H1 (cell line): ENCODE results near the gene ASCL2. TPM values are rescaled to one million over a fixed set of nuclear protein-coding genes. Genes with fewer than 3 reads are reported as not detected.

ENCODE experiments used
- CTCF ChIA-PET: fragments of 300-600 bp; sonication (Branson Sonifier 250); formaldehyde crosslinking; loops from one replicate; lab custom pipeline; 2021; ENCODE audit not compliant: partially characterized antibody; lab: Charles Lee
- POLR2A ChIA-PET: fragments of 300-600 bp; sonication (Branson Sonifier 250); formaldehyde crosslinking; loops from one replicate; lab custom pipeline; 2021; ENCODE audit warnings: inconsistent platforms; ENCODE audit not compliant: partially characterized antibody; lab: Charles Lee
- DNase-seq, 2 experiments: peaks; one replicate each; pipeline versions ENCODE4 v3.0.0 to v3.0.0-alpha.2; 2010 to 2022; ENCODE audit warnings: low spot score in 2 of 2, low read depth in 1 of 2, mixed read lengths in 1 of 2
- FAIRE-seq: peaks from 2 replicates; lab custom pipeline; 2011; peaks lifted over from hg19 to GRCh38; lab: Jason Lieb, UNC
- H2AFZ ChIP-seq: 2 replicates; pipeline ENCODE4 v1.8.1; 2012; ENCODE audit warnings: low read length, inconsistent platforms
- H2AK5ac ChIP-seq: 2 replicates; pipeline ENCODE4 v1.6.1; 2013; ENCODE audit warnings: low read depth, low read length
- H2BK120ac ChIP-seq: replicated peaks from 2 replicates; pipeline ENCODE3; 2013; ENCODE audit warnings: low read depth, low read length, inconsistent platforms
- H2BK12ac ChIP-seq: 2 replicates; pipeline ENCODE4 v1.6.1; 2013; ENCODE audit warnings: low read depth, low read length
- H2BK15ac ChIP-seq: 2 replicates; pipeline ENCODE4 v1.6.1; 2013; ENCODE audit warnings: low read length
- H2BK20ac ChIP-seq: 2 replicates; pipeline ENCODE4 v1.6.1; 2013; ENCODE audit warnings: low read length
- H2BK5ac ChIP-seq: 2 replicates; pipeline ENCODE4 v1.6.1; 2013; ENCODE audit warnings: low read depth, low read length
- H3K14ac ChIP-seq: 2 replicates; pipeline ENCODE4 v1.6.1; 2013; ENCODE audit warnings: inconsistent platforms; ENCODE audit not compliant: insufficient read length
- H3K18ac ChIP-seq: 2 replicates; pipeline ENCODE4 v1.6.1; 2013; ENCODE audit warnings: low read length; ENCODE audit errors: extremely low read depth
- H3K23ac ChIP-seq: 2 replicates; pipeline ENCODE4 v1.6.1; 2013; ENCODE audit warnings: inconsistent platforms; ENCODE audit not compliant: insufficient read length
- H3K23me2 ChIP-seq: 2 replicates; pipeline ENCODE4 v1.6.1; 2013; ENCODE audit warnings: low read depth, low read length
- H3K27ac ChIP-seq: 2 replicates; pipeline ENCODE4 v1.6.1; 2011; ENCODE audit warnings: low read depth, low read length, inconsistent platforms
- H3K27me3 ChIP-seq, 4 experiments: replicated peaks in 1 of 4; 1 replicate in 1 of 4; 2 replicates in 3 of 4; pipeline versions ENCODE4 v1.6.1 to v1.8.1; 2011 to 2013; ENCODE audit warnings: low read length in 3 of 4, mild to moderate bottlenecking in 3 of 4, inconsistent platforms in 2 of 4, mixed read lengths in 2 of 4, moderate library complexity in 1 of 4; ENCODE audit not compliant: control insufficient read depth in 3 of 4, insufficient read depth in 3 of 4; ENCODE audit errors: extremely low read depth in 1 of 4
- H3K36me3 ChIP-seq, 4 experiments: 2 replicates each; pipeline versions ENCODE4 v1.6.1 to v1.8.1; 2011 to 2013; ENCODE audit warnings: mild to moderate bottlenecking in 4 of 4, low read length in 3 of 4, moderate library complexity in 2 of 4, control low read depth in 1 of 4, inconsistent platforms in 1 of 4; ENCODE audit not compliant: insufficient read depth in 4 of 4, control insufficient read depth in 2 of 4
- H3K4ac ChIP-seq: replicated peaks from 2 replicates; pipeline ENCODE3; 2013; ENCODE audit warnings: low read length, low read depth, mixed read lengths, inconsistent platforms; ENCODE audit not compliant: insufficient read length
- H3K4me1 ChIP-seq, 4 experiments: replicated peaks in 1 of 4; 1 replicate in 1 of 4; 2 replicates in 3 of 4; pipeline versions ENCODE4 v1.6.1 to v1.8.1; 2011 to 2013; ENCODE audit warnings: low read length in 3 of 4, inconsistent platforms in 2 of 4, mixed read lengths in 1 of 4; ENCODE audit not compliant: insufficient read depth in 4 of 4, control insufficient read depth in 3 of 4
- H3K4me2 ChIP-seq, 2 experiments: 2 replicates each; pipeline versions ENCODE4 v1.6.1 to v1.8.1; 2011 to 2013; ENCODE audit warnings: low read depth in 2 of 2, low read length in 2 of 2, control low read depth in 1 of 2, inconsistent platforms in 1 of 2, mild to moderate bottlenecking in 1 of 2; ENCODE audit not compliant: insufficient read depth in 1 of 2
- H3K4me3 ChIP-seq, 4 experiments: fragments of 200-600, 300-600 bp in 1 of 4; sonication (generic), shearing (Covaris generic), sonication (Bioruptor Twin) in 1 of 4; 2 replicates each; pipeline versions ENCODE4 v1.5.1 to v1.8.1; 2011 to 2016; ENCODE audit warnings: low read length in 4 of 4, low read depth in 3 of 4, control low read depth in 2 of 4, inconsistent platforms in 2 of 4, mild to moderate bottlenecking in 2 of 4, mixed read lengths in 1 of 4, moderate library complexity in 1 of 4; ENCODE audit not compliant: insufficient read depth in 2 of 4; ENCODE audit errors: extremely low read depth in 1 of 4
- H3K56ac ChIP-seq: replicated peaks from 2 replicates; pipeline ENCODE3; 2013; ENCODE audit warnings: low read depth, mild to moderate bottlenecking, mixed read lengths, low read length, inconsistent platforms; ENCODE audit not compliant: insufficient read length
- H3K79me1 ChIP-seq: 2 replicates; pipeline ENCODE4 v1.6.1; 2013; ENCODE audit warnings: low read depth, low read length, control low read depth
- H3K79me2 ChIP-seq, 2 experiments: 2 replicates each; pipeline versions ENCODE4 v1.6.1 to v1.8.1; 2012 to 2013; ENCODE audit warnings: low read length in 2 of 2, mild to moderate bottlenecking in 2 of 2, inconsistent platforms in 1 of 2; ENCODE audit not compliant: insufficient read depth in 2 of 2, control insufficient read depth in 1 of 2
- H3K9ac ChIP-seq, 4 experiments: replicated peaks in 1 of 4; 1 replicate in 1 of 4; 2 replicates in 3 of 4; pipeline versions ENCODE4 v1.6.1 to v1.8.1; 2011 to 2013; ENCODE audit warnings: low read depth in 3 of 4, low read length in 3 of 4, control low read depth in 2 of 4, mild to moderate bottlenecking in 2 of 4, moderate library complexity in 2 of 4, inconsistent platforms in 1 of 4; ENCODE audit errors: extremely low read depth in 1 of 4
- H3K9me3 ChIP-seq, 2 experiments: 2 replicates each; pipeline versions ENCODE4 v1.6.1 to v1.8.1; 2012 to 2013; ENCODE audit warnings: mild to moderate bottlenecking in 2 of 2, moderate library complexity in 2 of 2, control low read depth in 1 of 2, inconsistent platforms in 1 of 2, low read depth in 1 of 2, low read length in 1 of 2, mixed read lengths in 1 of 2; ENCODE audit not compliant: insufficient read depth in 2 of 2
- H4K20me1 ChIP-seq, 2 experiments: replicated peaks in 1 of 2; 2 replicates each; pipeline versions ENCODE3 to v1.8.1; 2011 to 2013; ENCODE audit warnings: inconsistent platforms in 2 of 2, low read length in 2 of 2, mild to moderate bottlenecking in 1 of 2; ENCODE audit not compliant: insufficient read depth in 2 of 2, control insufficient read depth in 1 of 2
- H4K5ac ChIP-seq: 2 replicates; pipeline ENCODE4 v1.6.1; 2013; ENCODE audit warnings: low read length, low read depth, mixed read lengths, inconsistent platforms; ENCODE audit not compliant: insufficient read length
- H4K8ac ChIP-seq: 2 replicates; pipeline ENCODE4 v1.8.0; 2013; ENCODE audit warnings: mild to moderate bottlenecking, moderate library complexity, low read length, inconsistent platforms; ENCODE audit not compliant: insufficient read depth; ENCODE audit errors: extremely low read depth
- H4K91ac ChIP-seq: replicated peaks from 2 replicates; pipeline ENCODE3; 2013; ENCODE audit warnings: low read length, mixed read lengths, inconsistent platforms; ENCODE audit not compliant: insufficient read length
- ATF2 ChIP-seq: IDR thresholded peaks from 2 replicates; pipeline ENCODE4 v1.6.1; 2012; ENCODE audit warnings: low read length, inconsistent platforms
- BACH1 ChIP-seq: IDR thresholded peaks from 2 replicates; pipeline ENCODE4 v1.6.1; 2012; ENCODE audit warnings: low read length, improper control_type of control experiment
- BCL11A ChIP-seq, 2 experiments: IDR thresholded peaks; one replicate each; pipeline ENCODE4 v1.6.1; 2011; ENCODE audit warnings: low read depth in 2 of 2, low read length in 2 of 2, mild to moderate bottlenecking in 2 of 2
- CBX8 ChIP-seq: fragments of 300-800, 300-1000 bp; sonication (generic); IDR thresholded peaks from 2 replicates; pipeline ENCODE4 v1.7.1; 2016; ENCODE audit warnings: low read depth, low read length, borderline replicate concordance
- GABPA ChIP-seq: IDR thresholded peaks from 2 replicates; pipeline ENCODE4 v1.6.1; 2011; ENCODE audit warnings: mild to moderate bottlenecking, low read length, moderate library complexity, borderline replicate concordance; ENCODE audit not compliant: insufficient read depth
- GTF2F1 ChIP-seq: IDR thresholded peaks from 2 replicates; pipeline ENCODE4 v1.6.1; 2012; ENCODE audit warnings: low read depth, low read length, improper control_type of control experiment, borderline replicate concordance
- JUN ChIP-seq: IDR thresholded peaks from 2 replicates; pipeline ENCODE4 v1.6.1; 2011; ENCODE audit warnings: low read depth, mild to moderate bottlenecking, improper control_type of control experiment, low read length
- MAX ChIP-seq: IDR thresholded peaks from 2 replicates; pipeline ENCODE4 v1.6.1; 2012; ENCODE audit warnings: inconsistent platforms
- POLR2A ChIP-seq, 2 experiments: IDR thresholded peaks; 1 replicate in 1 of 2; 2 replicates in 1 of 2; pipeline ENCODE4 v1.6.1; 2011; ENCODE audit warnings: low read depth in 2 of 2, low read length in 2 of 2, mild to moderate bottlenecking in 2 of 2; ENCODE audit errors: control extremely low read depth in 1 of 2
- POLR2AphosphoS5 ChIP-seq: IDR thresholded peaks from 2 replicates; pipeline ENCODE4 v1.6.1; 2011; ENCODE audit warnings: low read depth, low read length
- RNF2 ChIP-seq: fragments of 200-900, 300-1000 bp; sonication (generic); IDR thresholded peaks from 2 replicates; pipeline ENCODE4 v1.7.1; 2016; ENCODE audit warnings: borderline replicate concordance, low read depth, mild to moderate bottlenecking, antibody characterized with exemption, low read length; ENCODE audit not compliant: poor library complexity, severe bottlenecking; ENCODE audit errors: missing control alignments
- SRF ChIP-seq: IDR thresholded peaks from 2 replicates; pipeline ENCODE4 v1.6.1; 2011; ENCODE audit warnings: mild to moderate bottlenecking, low read depth, low read length, moderate library complexity
- WGBS, 2 experiments: shearing (Covaris generic) in 1 of 2; methylation state at CpG; one replicate each; pipeline versions ENCODE4 v1.1.6 to v1.1.7; 2013 to 2015; ENCODE audit warnings: low lambda C conversion rate in 2 of 2, mixed read lengths in 2 of 2, inconsistent platforms in 1 of 2, low coverage in 1 of 2, missing lambda C conversion rate in 1 of 2; ENCODE audit not compliant: insufficient replicate concordance in 2 of 2, insufficient coverage in 1 of 2, insufficient read length in 1 of 2; ENCODE audit errors: extremely low coverage in 1 of 2, missing lambda C conversion rate in 1 of 2; 5-methylcytosine and 5-hydroxymethylcytosine counted together
- polyA plus RNA-seq, 7 experiments: library from polyadenylated mRNA; depleted of rRNA in 3 of 7; stranded (reverse) in 5 of 7; unstranded in 2 of 7; fragments of >200 nt in 5 of 7; fragments of 200-250 nt in 2 of 7; gene quantifications; 1 replicate in 5 of 7; 2 replicates in 1 of 7; 4 replicates in 1 of 7; pipeline versions ENCODE4 v1.2.1 to v1.2.3, GENCODE V29; 2011 to 2013; ENCODE audit warnings: missing spikeins in 2 of 7, mixed read lengths in 2 of 7
- total RNA-seq: library from RNA; stranded (reverse); fragmentation: NEBNext Ultra II Directional; extraction: Animal tissue kit (Norgen Biotek cat#: 25700); gene quantifications from 2 replicates; pipeline ENCODE4 v1.2.1, GENCODE V29; 2021

Gene ASCL2
- total and polyA plus RNA-seq, 2 of the 8 experiments (the other 6 are each of a cell fraction or from before 2014, with no cell fraction given): 0.51 to 0.56 TPM

GRCh38 chr11:2299773-2300172, 29.4 kb upstream of the ASCL2 start:
- no peaks in the 10 kb centered on the region for H3K79me1 ChIP-seq
- CTCF ChIA-PET: interaction anchor here (0.8 to 14.9 kb wide), 30 partner anchors 10 to 165 kb away, joined by 3 to 333 read pairs (median 5); partner anchors contain the start of gene TH
- H3K27ac ChIP-seq: no peak overlapping the region
- H3K4ac ChIP-seq: no peak overlapping the region
- H3K23me2 ChIP-seq: no peaks in the 10 kb centered on the region
- no peak overlapping the region for H2BK15ac ChIP-seq
- H3K9ac ChIP-seq: no peak overlapping the region
- H4K91ac ChIP-seq: no peak overlapping the region
- 66% methylated on average over 6 of the region's 10 CpGs; no CpG with 5 or more reads in 1 of the 2 experiments for WGBS, 2 experiments
- no peaks in the 10 kb centered on the region for H3K36me3 ChIP-seq
- H2BK5ac ChIP-seq: no peak overlapping the region
- H3K18ac ChIP-seq: no peak overlapping the region
- H2BK120ac ChIP-seq: no peak overlapping the region
- no peak for FAIRE-seq
- no peak overlapping the region for H3K4me3 ChIP-seq
- H4K20me1 ChIP-seq: peaks cover 0 to 2% of the 10 kb centered on the region in 2 experiments
- no peak overlapping the region for H4K8ac ChIP-seq
- peaks cover 0 to 2% (median 0%) of the 10 kb centered on the region in 4 experiments; a peak in 1 of 7 replicates for H3K27me3 ChIP-seq
- no peak overlapping the region for H3K23ac ChIP-seq
- no peak overlapping the region for H4K5ac ChIP-seq
- no peak overlapping the region for H2BK20ac ChIP-seq
- H3K79me2 ChIP-seq: no peaks in the 10 kb centered on the region
- H3K56ac ChIP-seq: no peak overlapping the region
- no peak overlapping the region for H3K14ac ChIP-seq
- POLR2A ChIA-PET: interaction anchor here (1.7 kb wide), 1 partner anchor 101 kb away, joined by 5 read pairs; the partner anchor contains the start of gene TSSC4
- no peak overlapping the region for H2BK12ac ChIP-seq
- no peak overlapping the region for H2AFZ ChIP-seq
- no peaks in the 10 kb centered on the region for H3K9me3 ChIP-seq
- DNase-seq: no peak
- no peak overlapping the region for H3K4me2 ChIP-seq
- H2AK5ac ChIP-seq: no peak overlapping the region
- H3K4me1 ChIP-seq: no peaks in the 10 kb centered on the region
- no peak for TF ChIP-seq POLR2AphosphoS5
- no peak for TF ChIP-seq SRF
- no peak for TF ChIP-seq ATF2
- TF ChIP-seq POLR2A (IDR thresholded peaks at IDR 0.05; ENCODE audit: control extremely low read depth in 1 of 2, low read depth in 2 of 2, low read length in 2 of 2): no peak
- no peak for TF ChIP-seq MAX
- no peak for TF ChIP-seq BCL11A (IDR thresholded peaks at IDR 0.05; ENCODE audit: low read depth in 2 of 2, low read length in 2 of 2)
- no peak for TF ChIP-seq JUN
- no peak for TF ChIP-seq GTF2F1
- no peak for TF ChIP-seq RNF2
- no peak for TF ChIP-seq BACH1
- no peak for TF ChIP-seq GABPA
- TF ChIP-seq CBX8: no peak
